HCT116 (cell line): ENCODE data around the gene IZUMO1. TPM values are rescaled to one million over a fixed set of nuclear protein-coding genes. Genes with fewer than 3 reads are reported as not detected.
A peak's percentile ranks its signal among the peaks of the same experiment; 100 is the strongest.

Source experiments
- ATAC-seq: fragments of 200-7000 bp; cut with Tn5 transposase; 2 replicates; pipeline ENCODE4 v1.9.1; 2020; ENCODE audit warnings: mild to moderate bottlenecking, moderate library complexity
- BruUV-seq: library from RNA; stranded (reverse); fragments of 400-500 nt; replicated peaks from 2 replicates; lab custom pipeline; 2021; lab: Mats Ljungman, UMichigan
- CTCF ChIA-PET: fragments of 300-600 bp; sonication (Branson Sonifier 250); formaldehyde crosslinking; loops from one replicate; lab custom pipeline; 2021; ENCODE audit warnings: antibody characterized with exemption; lab: Charles Lee
- POLR2A ChIA-PET: fragments of 300-600, 350-600 bp; sonication (Branson Sonifier 250); formaldehyde crosslinking; loops from one replicate; lab custom pipeline; 2021; ENCODE audit warnings: antibody characterized with exemption; lab: Charles Lee
- RAD21 ChIA-PET, 2 experiments: fragments of 300-600 bp; sonication (Branson Sonifier 250); formaldehyde crosslinking; loops; one replicate each; lab custom pipeline; 2023; ENCODE audit warnings: low total read pairs in 2 of 2; ENCODE audit not compliant: uncharacterized antibody in 2 of 2, unreplicated experiment in 2 of 2, low non-redundant PET in 1 of 2; lab: Charles Lee
- DNase-seq: peaks from one replicate; pipeline ENCODE4 v3.0.0-alpha.2; 2010; ENCODE audit warnings: low read depth, low spot score
- H2AFZ ChIP-seq: fragments of 200-600 bp; shearing (Covaris generic), sonication (generic); 2 replicates; pipeline ENCODE4 v1.6.1; 2017; ENCODE audit warnings: low read depth, mixed run types, mixed read lengths, antibody characterized with exemption, low read length; ENCODE audit not compliant: poor library complexity, severe bottlenecking
- H3K27ac ChIP-seq: 2 replicates; pipeline ENCODE4 v1.5.1; 2012; ENCODE audit warnings: low read depth, low read length
- H3K27me3 ChIP-seq: fragments of 200-600 bp; sonication (generic); 2 replicates; pipeline ENCODE4 v1.6.1; 2016; ENCODE audit warnings: mixed run types, low read length, mixed read lengths; ENCODE audit not compliant: insufficient read depth
- H3K36me3 ChIP-seq, 2 experiments: fragments of 200-500 bp in 1 of 2; fragments of 200-600 bp in 1 of 2; sonication (Bioruptor generic) in 1 of 2; sonication (generic) in 1 of 2; 2 replicates each; pipeline versions ENCODE4 v1.5.1 to v1.6.1; 2014 to 2016; ENCODE audit warnings: low read length in 2 of 2, inconsistent platforms in 1 of 2, mixed read lengths in 1 of 2, mixed run types in 1 of 2; ENCODE audit not compliant: insufficient read depth in 2 of 2, control insufficient read depth in 1 of 2
- H3K4me1 ChIP-seq, 2 experiments: fragments of 200-600 bp in 1 of 2; sonication (generic) in 1 of 2; 2 replicates each; pipeline versions ENCODE4 v1.5.1 to v1.6.1; 2012 to 2017; ENCODE audit warnings: low read length in 2 of 2, inconsistent platforms in 1 of 2, mild to moderate bottlenecking in 1 of 2, mixed read lengths in 1 of 2, mixed run types in 1 of 2, moderate library complexity in 1 of 2; ENCODE audit not compliant: insufficient read depth in 2 of 2, control insufficient read depth in 1 of 2
- H3K4me2 ChIP-seq: fragments of 200-600 bp; sonication (generic); 2 replicates; pipeline ENCODE4 v1.6.1; 2017; ENCODE audit warnings: mixed run types, low read length, mixed read lengths
- H3K4me3 ChIP-seq, 2 experiments: fragments of 200-600 bp in 1 of 2; sonication (generic) in 1 of 2; replicated peaks in 1 of 2; 2 replicates each; pipeline ENCODE4 v1.5.1; 2011 to 2016; ENCODE audit warnings: low read length in 2 of 2, control low read depth in 1 of 2, low read depth in 1 of 2, mild to moderate bottlenecking in 1 of 2, mixed read lengths in 1 of 2, mixed run types in 1 of 2
- H3K79me2 ChIP-seq: fragments of 200-600 bp; sonication (generic); 2 replicates; pipeline ENCODE4 v1.6.1; 2017; ENCODE audit warnings: mild to moderate bottlenecking, mixed run types, low read length, moderate library complexity, mixed read lengths; ENCODE audit not compliant: insufficient read depth
- H3K9ac ChIP-seq: fragments of 200-600 bp; sonication (generic); 2 replicates; pipeline ENCODE4 v1.6.1; 2016; ENCODE audit warnings: low read length, mixed read lengths
- H3K9me2 ChIP-seq: fragments of 200-600 bp; sonication (generic), shearing (Covaris generic); 2 replicates; pipeline ENCODE4 v1.6.1; 2017; ENCODE audit warnings: mixed run types, mild to moderate bottlenecking, moderate library complexity; ENCODE audit not compliant: insufficient read depth
- H3K9me3 ChIP-seq, 2 experiments: fragments of 200-500 bp in 1 of 2; fragments of 200-600 bp in 1 of 2; sonication (Bioruptor generic) in 1 of 2; sonication (generic) in 1 of 2; 2 replicates each; pipeline ENCODE4 v1.6.1; 2014 to 2017; ENCODE audit warnings: low read length in 2 of 2, mixed read lengths in 2 of 2, inconsistent platforms in 1 of 2, low read depth in 1 of 2, mild to moderate bottlenecking in 1 of 2, mixed run types in 1 of 2, moderate library complexity in 1 of 2; ENCODE audit not compliant: control insufficient read depth in 1 of 2, insufficient read depth in 1 of 2
- H4K20me1 ChIP-seq: fragments of 200-600 bp; sonication (generic), shearing (Covaris generic); 2 replicates; pipeline ENCODE4 v1.6.1; 2017; ENCODE audit warnings: mixed run types, mild to moderate bottlenecking, moderate library complexity; ENCODE audit not compliant: insufficient read depth
- EGR1 ChIP-seq: IDR thresholded peaks from 2 replicates; pipeline ENCODE4 v1.6.1; 2012; ENCODE audit warnings: low read depth
- EZH2phosphoT487 ChIP-seq: fragments of 200-600 bp; IDR thresholded peaks from 2 replicates; pipeline ENCODE4 v1.6.1; 2018; ENCODE audit warnings: antibody characterized with exemption, borderline replicate concordance
- JUND ChIP-seq: IDR thresholded peaks from 2 replicates; pipeline ENCODE4 v1.6.1; 2012
- RAD21 ChIP-seq: IDR thresholded peaks from 2 replicates; pipeline ENCODE4 v1.6.1; 2012; ENCODE audit warnings: low read depth, mild to moderate bottlenecking
- SIN3A ChIP-seq: IDR thresholded peaks from 2 replicates; pipeline ENCODE4 v1.6.1; 2012; ENCODE audit warnings: low read depth
- SRF ChIP-seq: IDR thresholded peaks from 2 replicates; pipeline ENCODE4 v1.6.1; 2012; ENCODE audit warnings: low read depth
- TCF7L2 ChIP-seq: IDR thresholded peaks from 2 replicates; pipeline ENCODE4 v1.7.0; 2011; ENCODE audit warnings: borderline replicate concordance, inconsistent platforms; ENCODE audit not compliant: insufficient read depth, insufficient read length; ENCODE audit errors: extremely low read depth
- YY1 ChIP-seq: IDR thresholded peaks from 2 replicates; pipeline ENCODE4 v1.6.1; 2011; ENCODE audit warnings: low read length, low read depth, moderate library complexity, mild to moderate bottlenecking; ENCODE audit not compliant: insufficient replicate concordance; ENCODE audit errors: extremely low read depth
- ZNF274 ChIP-seq: fragments of 200-500 bp; sonication (Bioruptor generic); IDR thresholded peaks from 2 replicates; pipeline ENCODE4 v1.6.1; 2014; ENCODE audit warnings: mild to moderate bottlenecking, low read depth, low read length, inconsistent platforms
- intact Hi-C: fragments of 100-400 bp; cut with micrococcal nuclease; formaldehyde crosslinking; loops from 2 replicates; pipeline ENCODE4 v1.10.0; 2022
- total RNA-seq: library from RNA; stranded (reverse); gene quantifications from one replicate; pipeline ENCODE4 v1.2.1, GENCODE V29; 2021; ENCODE audit not compliant: unreplicated experiment
- TF ChIP-seq, protein P1 (sequence below): IDR thresholded peaks from 2 replicates; pipeline ENCODE4 v1.6.1; 2012; ENCODE audit warnings: low read depth
- TF ChIP-seq, protein P2 (sequence below), 3 experiments: fragments of 200-600 bp in 1 of 3; sonication (generic) in 1 of 3; IDR thresholded peaks in 2 of 3; conservative IDR thresholded peaks in 1 of 3; 2 replicates each; pipeline ENCODE4 v1.5.1; 2012 to 2017; ENCODE audit warnings: low read depth in 2 of 3, low read length in 2 of 3, antibody characterized with exemption in 1 of 3, borderline replicate concordance in 1 of 3, control low read depth in 1 of 3, mild to moderate bottlenecking in 1 of 3, mixed read lengths in 1 of 3, mixed run types in 1 of 3, moderate library complexity in 1 of 3; ENCODE audit not compliant: insufficient read depth in 1 of 3

IZUMO1 gene
- total RNA-seq, 1 experiment from 2014 or later, result 1.7 TPM

DNA sequence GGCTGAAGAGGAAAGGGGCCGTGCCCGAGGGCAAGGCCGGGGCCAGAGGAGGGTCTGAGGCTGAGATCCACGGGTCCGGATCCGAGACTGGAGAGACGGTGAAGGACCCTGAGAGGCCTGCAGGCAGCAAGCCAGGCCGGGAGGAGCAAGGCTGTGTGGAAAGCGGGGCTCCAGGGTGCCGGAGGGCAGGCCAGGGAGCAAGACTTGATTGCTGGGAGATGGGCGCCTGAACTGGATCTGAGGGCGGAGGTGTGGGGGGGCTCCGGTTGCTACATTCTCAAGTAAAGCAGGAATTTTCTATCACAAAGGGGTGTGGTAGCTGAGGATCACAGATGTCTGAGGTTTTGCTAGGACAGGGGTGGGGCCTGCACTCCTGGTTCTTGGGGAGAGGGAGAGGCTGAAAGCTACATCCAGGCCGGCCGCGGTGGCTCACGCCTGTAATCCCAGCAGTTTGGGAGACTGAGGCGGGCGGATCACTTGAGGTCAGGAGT lies 31.0 kb downstream of the IZUMO1 start:
- no peak overlapping the region for H3K4me3 ChIP-seq

More for the DNA sequence above, 31.0 kb downstream of the IZUMO1 start:
- H3K4me1 ChIP-seq, result peaks cover 8 to 39% of the 10 kb centered on the region in 2 experiments
- H4K20me1 ChIP-seq, result no peaks in the 10 kb centered on the region
- DNase-seq (no peak), ATAC-seq (no peak)
- POLR2A ChIA-PET, result no interaction called here
- no peaks in the 10 kb centered on the region for H3K79me2 ChIP-seq
- H3K9me3 ChIP-seq, result no peaks in the 10 kb centered on the region
- no peak overlapping the region for H3K9ac ChIP-seq
- RAD21 ChIA-PET, result no interaction called here
- no peaks in the 10 kb centered on the region for H3K27me3 ChIP-seq
- TF ChIP-seq SRF, result no peak
- TF ChIP-seq TCF7L2, result no peak
- TF ChIP-seq RAD21, result no peak
- TF ChIP-seq SIN3A, result no peak
- TF ChIP-seq EGR1, result no peak
- no peak for TF ChIP-seq JUND
- no peak for TF ChIP-seq ZNF274
- TF ChIP-seq, protein P1, sequence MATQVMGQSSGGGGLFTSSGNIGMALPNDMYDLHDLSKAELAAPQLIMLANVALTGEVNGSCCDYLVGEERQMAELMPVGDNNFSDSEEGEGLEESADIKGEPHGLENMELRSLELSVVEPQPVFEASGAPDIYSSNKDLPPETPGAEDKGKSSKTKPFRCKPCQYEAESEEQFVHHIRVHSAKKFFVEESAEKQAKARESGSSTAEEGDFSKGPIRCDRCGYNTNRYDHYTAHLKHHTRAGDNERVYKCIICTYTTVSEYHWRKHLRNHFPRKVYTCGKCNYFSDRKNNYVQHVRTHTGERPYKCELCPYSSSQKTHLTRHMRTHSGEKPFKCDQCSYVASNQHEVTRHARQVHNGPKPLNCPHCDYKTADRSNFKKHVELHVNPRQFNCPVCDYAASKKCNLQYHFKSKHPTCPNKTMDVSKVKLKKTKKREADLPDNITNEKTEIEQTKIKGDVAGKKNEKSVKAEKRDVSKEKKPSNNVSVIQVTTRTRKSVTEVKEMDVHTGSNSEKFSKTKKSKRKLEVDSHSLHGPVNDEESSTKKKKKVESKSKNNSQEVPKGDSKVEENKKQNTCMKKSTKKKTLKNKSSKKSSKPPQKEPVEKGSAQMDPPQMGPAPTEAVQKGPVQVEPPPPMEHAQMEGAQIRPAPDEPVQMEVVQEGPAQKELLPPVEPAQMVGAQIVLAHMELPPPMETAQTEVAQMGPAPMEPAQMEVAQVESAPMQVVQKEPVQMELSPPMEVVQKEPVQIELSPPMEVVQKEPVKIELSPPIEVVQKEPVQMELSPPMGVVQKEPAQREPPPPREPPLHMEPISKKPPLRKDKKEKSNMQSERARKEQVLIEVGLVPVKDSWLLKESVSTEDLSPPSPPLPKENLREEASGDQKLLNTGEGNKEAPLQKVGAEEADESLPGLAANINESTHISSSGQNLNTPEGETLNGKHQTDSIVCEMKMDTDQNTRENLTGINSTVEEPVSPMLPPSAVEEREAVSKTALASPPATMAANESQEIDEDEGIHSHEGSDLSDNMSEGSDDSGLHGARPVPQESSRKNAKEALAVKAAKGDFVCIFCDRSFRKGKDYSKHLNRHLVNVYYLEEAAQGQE, result no peak
- TF ChIP-seq EZH2phosphoT487, result no peak
- TF ChIP-seq, protein P2, sequence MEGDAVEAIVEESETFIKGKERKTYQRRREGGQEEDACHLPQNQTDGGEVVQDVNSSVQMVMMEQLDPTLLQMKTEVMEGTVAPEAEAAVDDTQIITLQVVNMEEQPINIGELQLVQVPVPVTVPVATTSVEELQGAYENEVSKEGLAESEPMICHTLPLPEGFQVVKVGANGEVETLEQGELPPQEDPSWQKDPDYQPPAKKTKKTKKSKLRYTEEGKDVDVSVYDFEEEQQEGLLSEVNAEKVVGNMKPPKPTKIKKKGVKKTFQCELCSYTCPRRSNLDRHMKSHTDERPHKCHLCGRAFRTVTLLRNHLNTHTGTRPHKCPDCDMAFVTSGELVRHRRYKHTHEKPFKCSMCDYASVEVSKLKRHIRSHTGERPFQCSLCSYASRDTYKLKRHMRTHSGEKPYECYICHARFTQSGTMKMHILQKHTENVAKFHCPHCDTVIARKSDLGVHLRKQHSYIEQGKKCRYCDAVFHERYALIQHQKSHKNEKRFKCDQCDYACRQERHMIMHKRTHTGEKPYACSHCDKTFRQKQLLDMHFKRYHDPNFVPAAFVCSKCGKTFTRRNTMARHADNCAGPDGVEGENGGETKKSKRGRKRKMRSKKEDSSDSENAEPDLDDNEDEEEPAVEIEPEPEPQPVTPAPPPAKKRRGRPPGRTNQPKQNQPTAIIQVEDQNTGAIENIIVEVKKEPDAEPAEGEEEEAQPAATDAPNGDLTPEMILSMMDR (IDR thresholded peaks at IDR 0.05 in 2 of 3, conservative IDR thresholded peaks at IDR 0.05 in 1 of 3; ENCODE audit: borderline replicate concordance in 1 of 3, insufficient read depth in 1 of 3, low read depth in 2 of 3, low read length in 2 of 3), result no peak
- no peak for TF ChIP-seq YY1
- no peak overlapping the region for H3K4me2 ChIP-seq
- CTCF ChIA-PET, result no interaction called here
- intact Hi-C loops, result no loop called here
- no TSS peak for BruUV-seq
- no peaks in the 10 kb centered on the region for H3K36me3 ChIP-seq
- H2AFZ ChIP-seq, result no peak overlapping the region
- peak overlapping the region; percentile 12; the same call in 1 of the 2 replicates for H3K27ac ChIP-seq
- no peaks in the 10 kb centered on the region for H3K9me2 ChIP-seq
